ENCODE measurements around the gene MMP13. TPM values are rescaled to one million over a fixed set of nuclear protein-coding genes. Genes with fewer than 3 reads are reported as not detected.
"Not testable (repeated sequence)": the region's sequence is repeated elsewhere in the genome, so short reads cannot be mapped to it uniquely, and the experiment has no call there.

Gene MMP13
- total and polyA plus RNA-seq, 2 of the 13 experiments (the other 11 are each of a cell fraction or from before 2014, with no cell fraction given): not detected

DNA sequence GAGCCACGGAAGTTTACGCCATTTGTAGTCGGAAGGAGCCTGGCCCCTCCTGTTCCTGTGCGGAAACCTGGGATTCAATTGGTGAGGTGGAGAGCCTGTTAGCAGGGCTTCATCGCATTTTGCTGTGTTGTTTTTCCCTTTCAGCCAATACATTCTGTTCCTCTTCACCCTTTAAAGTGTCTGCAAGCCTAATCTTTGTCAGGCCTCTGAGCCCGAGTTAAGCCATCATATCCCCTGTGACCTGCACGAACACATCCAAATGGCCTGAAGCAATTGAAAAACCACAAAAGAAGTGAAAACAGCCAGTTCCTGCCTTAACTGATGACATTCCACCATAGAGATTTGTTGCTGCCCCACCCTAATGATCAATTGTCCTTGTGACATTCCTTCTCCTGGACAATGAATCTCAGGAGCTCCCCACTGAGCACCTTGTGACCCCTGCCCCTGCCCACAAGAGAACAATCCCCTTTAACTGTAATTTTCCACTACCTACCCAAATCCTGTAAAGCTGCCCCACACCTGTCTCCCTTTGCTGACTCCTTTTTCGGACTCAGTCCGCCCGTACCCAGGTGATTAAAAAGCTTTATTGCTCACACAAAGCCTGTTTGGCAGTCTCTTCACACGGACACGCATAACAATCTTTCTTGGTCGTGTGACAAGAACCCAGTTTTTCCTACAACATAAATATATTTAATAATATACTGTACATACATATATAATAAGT is 43.6 kb downstream of the MMP13 start:
- Histone ChIP-seq H3K4me1 (ENCODE audit: insufficient read depth, low read length) (no peaks in the 10 kb centered on the region), H3K4me3 (replicated peaks in 1 of 3; ENCODE audit: insufficient read depth in 1 of 3, low read depth in 2 of 3, low read length in 3 of 3) (no peak overlapping the region), H2AFZ (ENCODE audit: low read length) (no peak overlapping the region), H3K9ac (ENCODE audit: insufficient read depth, low read depth, low read length) (no peak overlapping the region), H3K4me2 (ENCODE audit: low read depth, low read length) (no peak overlapping the region), H3K79me2 (ENCODE audit: insufficient read depth, low read length) (no peaks in the 10 kb centered on the region), H3K27ac (ENCODE audit: extremely low read length, insufficient read depth, low read length) (no peak overlapping the region), H4K20me1 (ENCODE audit: insufficient read depth, low read length) (no peaks in the 10 kb centered on the region), H3K36me3 (replicated peaks in 1 of 2; ENCODE audit: control insufficient read depth in 1 of 2, insufficient read depth in 2 of 2, low read length in 2 of 2) (no peaks in the 10 kb centered on the region), H3K9me3 (ENCODE audit: low read length) (no peaks in the 10 kb centered on the region), H3K27me3 (ENCODE audit: control insufficient read depth in 1 of 2, insufficient read depth in 2 of 2, low read length in 2 of 2) (no peaks in the 10 kb centered on the region)
- no peak for FAIRE-seq
- POLR2A ChIA-PET: no interaction called here
- 56% methylated on average over 13 of the region's 13 CpGs for WGBS (ENCODE audit: low lambda C conversion rate)
- in situ Hi-C loops (cut with HindIII; ENCODE audit: extremely low pct_ligation_motif_present, low pct_unique_long_range_greater_than_20kb): no loop called here
- BruUV-seq (replicated peaks): no TSS peak
- CTCF ChIA-PET (ENCODE audit: low intra/inter-chr PET ratio, low total read pairs): no interaction called here
- TF ChIP-seq KDM5A (IDR thresholded peaks at IDR 0.05; ENCODE audit: borderline replicate concordance, low read length) (no peak), SIN3A (IDR thresholded peaks at IDR 0.05; ENCODE audit: borderline replicate concordance, low read depth, low read length) (no peak), TAF1 (CRISPR knock-in tag; IDR thresholded peaks at IDR 0.05) (no peak), ZNF713 (CRISPR knock-in tag; IDR thresholded peaks at IDR 0.05) (no peak), TBX3 (IDR thresholded peaks at IDR 0.05; ENCODE audit: borderline replicate concordance) (no peak), HDAC6 (IDR thresholded peaks at IDR 0.05; ENCODE audit: low read depth, low read length) (no peak)
- ATAC-seq: no peak
- DNase-seq (ENCODE audit: low spot score): no peak
- intact Hi-C loops (cut with micrococcal nuclease; ENCODE audit: unreplicated experiment): no loop called here

DNA sequence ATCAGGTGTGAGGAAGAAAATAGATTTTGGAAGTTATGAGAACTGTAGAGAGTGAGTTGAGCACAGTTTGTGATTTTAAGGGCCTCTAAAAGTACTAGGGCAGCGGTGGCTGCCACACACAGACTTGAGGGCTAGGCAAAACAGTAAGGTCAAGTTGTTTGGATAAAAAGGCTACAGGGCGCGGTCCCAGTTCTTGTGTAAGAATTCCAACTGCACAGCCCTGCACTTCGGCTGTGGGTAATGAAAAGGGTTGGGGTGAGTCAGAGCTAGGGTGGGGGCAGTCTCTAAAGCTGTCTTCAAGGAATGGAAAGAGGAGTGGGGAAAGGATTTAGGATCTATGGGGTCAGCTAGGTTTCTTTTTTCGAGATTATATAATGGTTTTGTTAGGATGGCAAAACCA is 49.7 kb downstream of the MMP13 start:
- in situ Hi-C loops (cut with HindIII; ENCODE audit: extremely low pct_ligation_motif_present, low pct_unique_long_range_greater_than_20kb); ATAC-seq; H3K79me2 ChIP-seq (ENCODE audit: insufficient read depth, low read length); intact Hi-C loops (cut with micrococcal nuclease; ENCODE audit: unreplicated experiment); BruUV-seq (replicated peaks); H3K9ac ChIP-seq (ENCODE audit: insufficient read depth, low read depth, low read length); H3K36me3 ChIP-seq (replicated peaks in 1 of 2; ENCODE audit: control insufficient read depth in 1 of 2, insufficient read depth in 2 of 2, low read length in 2 of 2); H3K27me3 ChIP-seq (ENCODE audit: control insufficient read depth in 1 of 2, insufficient read depth in 2 of 2, low read length in 2 of 2); H3K4me1 ChIP-seq (ENCODE audit: insufficient read depth, low read length); CTCF ChIA-PET (ENCODE audit: low intra/inter-chr PET ratio, low total read pairs); DNase-seq (ENCODE audit: low spot score); H4K20me1 ChIP-seq (ENCODE audit: insufficient read depth, low read length); POLR2A ChIA-PET; H3K9me3 ChIP-seq (ENCODE audit: low read length); H3K27ac ChIP-seq (ENCODE audit: extremely low read length, insufficient read depth, low read length); H2AFZ ChIP-seq (ENCODE audit: low read length); FAIRE-seq; H3K4me3 ChIP-seq (replicated peaks in 1 of 3; ENCODE audit: insufficient read depth in 1 of 3, low read depth in 2 of 3, low read length in 3 of 3); H3K4me2 ChIP-seq (ENCODE audit: low read depth, low read length): not testable (repeated sequence)
- WGBS (ENCODE audit: low lambda C conversion rate): 45% methylated on average over 5 of the region's 5 CpGs

DNA sequence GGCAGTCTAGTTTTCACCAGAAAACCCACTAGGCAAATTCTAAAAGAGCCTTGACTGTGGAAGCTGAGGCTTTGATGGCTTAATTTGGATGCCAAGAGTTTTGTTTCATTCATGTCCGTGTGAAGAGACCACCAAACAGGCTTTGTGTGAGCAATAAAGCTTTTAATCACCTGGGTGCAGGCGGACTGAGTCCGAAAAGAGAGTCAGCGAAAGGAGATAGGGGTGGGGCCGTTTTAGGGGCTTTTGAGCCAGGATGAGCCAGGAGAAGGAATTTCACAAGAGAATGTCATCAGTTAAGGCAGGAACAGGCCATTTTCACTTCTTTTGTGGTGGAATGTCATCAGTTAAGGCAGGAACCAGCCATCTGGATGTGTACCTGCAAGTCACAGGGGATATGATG is 51.6 kb downstream of the MMP13 start:
- H3K4me2 ChIP-seq (ENCODE audit: low read depth, low read length); H4K20me1 ChIP-seq (ENCODE audit: insufficient read depth, low read length); H2AFZ ChIP-seq (ENCODE audit: low read length); H3K36me3 ChIP-seq (replicated peaks in 1 of 2; ENCODE audit: control insufficient read depth in 1 of 2, insufficient read depth in 2 of 2, low read length in 2 of 2); H3K27me3 ChIP-seq (ENCODE audit: control insufficient read depth in 1 of 2, insufficient read depth in 2 of 2, low read length in 2 of 2); FAIRE-seq; H3K79me2 ChIP-seq (ENCODE audit: insufficient read depth, low read length); H3K4me1 ChIP-seq (ENCODE audit: insufficient read depth, low read length); DNase-seq (ENCODE audit: low spot score); H3K9ac ChIP-seq (ENCODE audit: insufficient read depth, low read depth, low read length); H3K27ac ChIP-seq (ENCODE audit: extremely low read length, insufficient read depth, low read length); POLR2A ChIA-PET; in situ Hi-C loops (cut with HindIII; ENCODE audit: extremely low pct_ligation_motif_present, low pct_unique_long_range_greater_than_20kb); ATAC-seq; H3K9me3 ChIP-seq (ENCODE audit: low read length); CTCF ChIA-PET (ENCODE audit: low intra/inter-chr PET ratio, low total read pairs); intact Hi-C loops (cut with micrococcal nuclease; ENCODE audit: unreplicated experiment); H3K4me3 ChIP-seq (replicated peaks in 1 of 3; ENCODE audit: insufficient read depth in 1 of 3, low read depth in 2 of 3, low read length in 3 of 3); BruUV-seq (replicated peaks): not testable (repeated sequence)
- 40% methylated on average over 5 of the region's 5 CpGs for WGBS (ENCODE audit: low lambda C conversion rate)
